H1 (cell line): ENCODE measurements around the gene ZNF451.

Experiments
- CTCF ChIP-seq, 3 experiments: IDR thresholded peaks; 1 replicate in 2 of 3; 2 replicates in 1 of 3; pipeline versions ENCODE4 v1.5.1 to v1.6.1; 2011; ENCODE audit warnings: low read length in 3 of 3, mild to moderate bottlenecking in 3 of 3, inconsistent platforms in 2 of 3, low read depth in 1 of 3, moderate library complexity in 1 of 3; ENCODE audit not compliant: insufficient read depth in 1 of 3; ENCODE audit errors: control extremely low read depth in 1 of 3
- POLR2A ChIP-seq, 2 experiments: IDR thresholded peaks; 1 replicate in 1 of 2; 2 replicates in 1 of 2; pipeline ENCODE4 v1.6.1; 2011; ENCODE audit warnings: low read depth in 2 of 2, low read length in 2 of 2, mild to moderate bottlenecking in 2 of 2; ENCODE audit errors: control extremely low read depth in 1 of 2
- SIN3A ChIP-seq, 2 experiments: IDR thresholded peaks in 1 of 2; conservative IDR thresholded peaks in 1 of 2; 2 replicates each; pipeline ENCODE4 v1.6.1; 2011 to 2012; ENCODE audit warnings: low read length in 2 of 2, improper control_type of control experiment in 1 of 2, low read depth in 1 of 2, mild to moderate bottlenecking in 1 of 2
- TF ChIP-seq, protein P1 (sequence below): IDR thresholded peaks from 2 replicates; pipeline ENCODE4 v1.6.1; 2012; ENCODE audit warnings: inconsistent platforms

- TF ChIP-seq CTCF (IDR thresholded peaks at IDR 0.05; ENCODE audit: control extremely low read depth in 1 of 3, insufficient read depth in 1 of 3, low read depth in 1 of 3, low read length in 3 of 3) (no peak), POLR2A (IDR thresholded peaks at IDR 0.05; ENCODE audit: control extremely low read depth in 1 of 2, low read depth in 2 of 2, low read length in 2 of 2) (no peak), SIN3A (conservative IDR thresholded peaks at IDR 0.05 in 1 of 2, IDR thresholded peaks at IDR 0.05 in 1 of 2; ENCODE audit: low read depth in 1 of 2, low read length in 2 of 2) (no peak)
- TF ChIP-seq, protein P1, sequence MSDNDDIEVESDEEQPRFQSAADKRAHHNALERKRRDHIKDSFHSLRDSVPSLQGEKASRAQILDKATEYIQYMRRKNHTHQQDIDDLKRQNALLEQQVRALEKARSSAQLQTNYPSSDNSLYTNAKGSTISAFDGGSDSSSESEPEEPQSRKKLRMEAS = no peak
Measured at GRCh38 chr6:57130661-57131177, 40.7 kb downstream of the ZNF451 start.
